HG03521 (cell line): ENCODE data around the gene CDK5RAP2.
"Not testable (repeated sequence)": the region's sequence is repeated elsewhere in the genome, so short reads cannot be mapped to it uniquely, and the experiment has no call there.

Experiments
- ATAC-seq: cut with Tn5 transposase; IDR thresholded peaks from one replicate; pipeline ENCODE4 v1.9.1; 2021; ENCODE audit warnings: mild to moderate bottlenecking, moderate library complexity; ENCODE audit not compliant: unreplicated experiment

CDK5RAP2 gene

GRCh38 chr9:120580051-120580896 lies at the start of gene CDK5RAP2:
Gene CDK5RAP2 (minus strand): TSS chr9:120580167. CDS start chr9:120579978, 189 bp downstream.
- ATAC-seq = peak; percentile 97

- ATAC-seq = not testable (repeated sequence)
Measured at GRCh38 chr9:120628925-120629497, 49.0 kb upstream of the CDK5RAP2 start.

- no peak for ATAC-seq
Measured at GRCh38 chr9:120628207-120628924, 48.4 kb upstream of the CDK5RAP2 start.

- ATAC-seq = no peak
Measured at GRCh38 chr9:120627073-120627472, 47.1 kb upstream of the CDK5RAP2 start.

GRCh38 chr9:120626512-120626911 lies 46.5 kb upstream of the CDK5RAP2 start:
- no peak for ATAC-seq

- no peak for ATAC-seq
Measured at GRCh38 chr9:120625222-120625621, 45.3 kb upstream of the CDK5RAP2 start.

- ATAC-seq = no peak
Measured at GRCh38 chr9:120622790-120623189, 42.8 kb upstream of the CDK5RAP2 start.

- ATAC-seq = no peak
Measured at GRCh38 chr9:120621941-120622340, 42.0 kb upstream of the CDK5RAP2 start.

- ATAC-seq = peak; percentile 53
Measured at GRCh38 chr9:120619751-120620655, 40.0 kb upstream of the CDK5RAP2 start.

- ATAC-seq = no peak
Measured at GRCh38 chr9:120616966-120617935, 37.3 kb upstream of the CDK5RAP2 start.

GRCh38 chr9:120612218-120612617 lies 32.3 kb upstream of the CDK5RAP2 start:
- no peak for ATAC-seq

GRCh38 chr9:120611690-120612068 lies 31.7 kb upstream of the CDK5RAP2 start:
- no peak for ATAC-seq

GRCh38 chr9:120610975-120611689 lies 31.2 kb upstream of the CDK5RAP2 start:
- no peak for ATAC-seq

- no peak for ATAC-seq
Measured at GRCh38 chr9:120609636-120610035, 29.7 kb upstream of the CDK5RAP2 start.

GRCh38 chr9:120608421-120608820 lies 28.5 kb upstream of the CDK5RAP2 start:
- no peak for ATAC-seq

GRCh38 chr9:120603591-120603990 lies 23.6 kb upstream of the CDK5RAP2 start:
- no peak for ATAC-seq

- ATAC-seq = no peak
Measured at GRCh38 chr9:120603010-120603409, 23.0 kb upstream of the CDK5RAP2 start.

- no peak for ATAC-seq
Measured at GRCh38 chr9:120593955-120594277, 13.9 kb upstream of the CDK5RAP2 start.
